Measurements from ENCODE around the gene TET3. TPM values are rescaled to one million over a fixed set of nuclear protein-coding genes. Genes with fewer than 3 reads are reported as not detected.

The TET3 gene
- total and polyA plus RNA-seq, 2 donors (not counting 3 experiments of a cell fraction or from before 2014, with no cell fraction given): 3.4 to 15.6 TPM

GRCh38 chr2:73998933-73999332 is 14.2 kb downstream of the TET3 start:
- no peak overlapping the region for H3K4me2 ChIP-seq (ENCODE audit: insufficient read depth, low read length)
- H2AFZ ChIP-seq (ENCODE audit: low read depth, low read length): no peak overlapping the region
- ChIA-PET CTCF (no interaction called here), POLR2A (no interaction called here)
- no peak overlapping the region for H3K4me3 ChIP-seq (replicated peaks in 1 of 3; ENCODE audit: insufficient read depth in 1 of 3, low read depth in 1 of 3, low read length in 3 of 3)
- BruUV-seq (replicated peaks): no TSS peak
- H3K79me2 ChIP-seq (ENCODE audit: control insufficient read depth, insufficient read depth, low read length): peaks cover 18% of the 10 kb centered on the region
- no peaks in the 10 kb centered on the region for H3K9me3 ChIP-seq (replicated peaks; ENCODE audit: control insufficient read depth, insufficient read depth, low read length)
- H3K27me3 ChIP-seq (ENCODE audit: control insufficient read depth in 2 of 2, insufficient read depth in 2 of 2, low read length in 2 of 2): no peaks in the 10 kb centered on the region
- H3K4me1 ChIP-seq (ENCODE audit: control insufficient read depth, extremely low read depth, insufficient read depth, low read length): peaks cover 9% of the 10 kb centered on the region
- intact Hi-C loops (cut with micrococcal nuclease) (no loop called here), dilution Hi-C loops (cut with MboI; ENCODE audit: extremely low pct_ligation_motif_present, low sequenced_read_pairs) (no loop called here)
- TF ChIP-seq GATA2 (IDR thresholded peaks at IDR 0.05; ENCODE audit: insufficient read depth, insufficient read length, low read depth, low read length): no peak
- FAIRE-seq (no peak), DNase-seq (ENCODE audit: low read depth, low spot score) (no peak)
- H4K20me1 ChIP-seq (replicated peaks; ENCODE audit: control insufficient read depth, extremely low read depth, insufficient read depth, low read length): peaks cover 2% of the 10 kb centered on the region
- no peak overlapping the region for H3K27ac ChIP-seq (ENCODE audit: insufficient read depth, low read depth, low read length)
- H3K36me3 ChIP-seq (ENCODE audit: control insufficient read depth in 2 of 2, extremely low read depth in 1 of 2, insufficient read depth in 2 of 2, low read length in 2 of 2): no peaks in the 10 kb centered on the region
- no peaks in the 10 kb centered on the region for H3K9me1 ChIP-seq (replicated peaks; ENCODE audit: control insufficient read depth, extremely low read depth, insufficient read depth, low read length)
- no peak overlapping the region for H3K9ac ChIP-seq (replicated peaks; ENCODE audit: extremely low read depth, insufficient read depth, low read length)

DNA sequence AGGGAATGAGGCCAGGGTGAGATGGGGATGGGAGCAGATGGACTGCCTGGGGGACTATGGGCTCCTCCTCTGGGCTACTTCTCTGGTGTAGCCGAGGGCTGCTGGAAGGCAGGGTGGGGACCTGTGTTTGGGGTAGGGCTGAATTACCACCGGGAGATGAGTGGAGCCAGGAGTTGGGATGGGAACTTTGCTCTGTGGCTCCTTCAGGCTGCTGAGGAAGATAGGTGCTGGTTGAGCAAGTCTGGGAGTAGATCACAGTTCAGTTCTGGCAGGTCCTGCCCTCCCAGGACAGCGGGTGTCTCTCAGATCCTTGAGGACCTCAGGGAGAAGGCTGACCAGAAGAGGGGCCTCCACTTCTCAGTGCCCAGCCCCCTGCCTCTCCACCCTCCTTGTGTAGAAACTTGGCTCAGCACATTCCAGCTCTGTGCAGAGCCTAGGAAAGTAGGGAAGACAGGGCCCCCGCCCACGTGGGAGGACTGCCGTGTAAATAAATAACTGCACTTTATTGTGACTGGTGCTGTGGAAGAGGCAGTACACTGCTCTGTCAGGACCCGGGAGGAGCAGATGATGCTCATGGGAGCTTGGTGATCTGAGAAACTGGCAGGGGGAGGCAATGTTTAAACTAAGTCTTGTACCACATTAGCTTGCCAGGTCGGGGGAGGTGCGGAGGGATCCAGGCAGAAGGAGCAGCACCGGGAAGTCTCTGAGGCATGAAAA is 15.3 kb downstream of the TET3 start:
- no peaks in the 10 kb centered on the region for H4K20me1 ChIP-seq (replicated peaks; ENCODE audit: control insufficient read depth, extremely low read depth, insufficient read depth, low read length)
- no TSS peak for BruUV-seq (replicated peaks)
- H3K4me2 ChIP-seq (ENCODE audit: insufficient read depth, low read length): no peak overlapping the region
- H3K79me2 ChIP-seq (ENCODE audit: control insufficient read depth, insufficient read depth, low read length): peaks cover 17% of the 10 kb centered on the region
- no peak for FAIRE-seq
- intact Hi-C loops (cut with micrococcal nuclease): loop anchor here (5.0 kb wide), 1 partner anchor 107 kb away; no protein-coding TSS in a partner anchor
- ChIA-PET POLR2A (interaction anchor here (0.5 kb wide), 1 partner anchor 29 kb away, joined by 3 read pairs; no protein-coding TSS in a partner anchor), CTCF (interaction anchor here (1.4 to 3.1 kb wide), 2 partner anchors 12 to 147 kb away, joined by 3 to 15 read pairs; no protein-coding TSS in a partner anchor)
- no peak for DNase-seq (ENCODE audit: low read depth, low spot score)
- no peak overlapping the region for H3K9ac ChIP-seq (replicated peaks; ENCODE audit: extremely low read depth, insufficient read depth, low read length)
- no peaks in the 10 kb centered on the region for H3K27me3 ChIP-seq (ENCODE audit: control insufficient read depth in 2 of 2, insufficient read depth in 2 of 2, low read length in 2 of 2)
- no peaks in the 10 kb centered on the region for H3K9me3 ChIP-seq (replicated peaks; ENCODE audit: control insufficient read depth, insufficient read depth, low read length)
- no peaks in the 10 kb centered on the region for H3K9me1 ChIP-seq (replicated peaks; ENCODE audit: control insufficient read depth, extremely low read depth, insufficient read depth, low read length)
- H3K27ac ChIP-seq (ENCODE audit: insufficient read depth, low read depth, low read length): no peak overlapping the region
- dilution Hi-C loops (cut with MboI; ENCODE audit: extremely low pct_ligation_motif_present, low sequenced_read_pairs): no loop called here
- no peaks in the 10 kb centered on the region for H3K36me3 ChIP-seq (ENCODE audit: control insufficient read depth in 2 of 2, extremely low read depth in 1 of 2, insufficient read depth in 2 of 2, low read length in 2 of 2)
- TF ChIP-seq JUN (IDR thresholded peaks at IDR 0.05; ENCODE audit: borderline replicate concordance, insufficient read depth, insufficient read length, low read depth): no peak
- no peak for TF ChIP-seq EZH2 (IDR thresholded peaks at IDR 0.05; ENCODE audit: borderline replicate concordance, low read depth, low read length, severe bottlenecking)
- no peak for TF ChIP-seq POLR2AphosphoS5 (IDR thresholded peaks at IDR 0.05; ENCODE audit: insufficient read depth, low read depth, low read length)
- no peak for TF ChIP-seq FOS (IDR thresholded peaks at IDR 0.05; ENCODE audit: borderline replicate concordance, insufficient read depth, low read length)
- no peak for TF ChIP-seq MYC (IDR thresholded peaks at IDR 0.05; ENCODE audit: low read depth, low read length)
- no peak for TF ChIP-seq GATA2 (IDR thresholded peaks at IDR 0.05; ENCODE audit: insufficient read depth, insufficient read length, low read depth, low read length)
- no peak for TF ChIP-seq CTCF (IDR thresholded peaks at IDR 0.05; ENCODE audit: extremely low read depth in 1 of 2, insufficient read depth in 1 of 2, low read depth in 1 of 2, low read length in 2 of 2)
- TF ChIP-seq POLR2A (IDR thresholded peaks at IDR 0.05; ENCODE audit: low read depth, low read length): no peak
- no peak overlapping the region for H3K4me3 ChIP-seq (replicated peaks in 1 of 3; ENCODE audit: insufficient read depth in 1 of 3, low read depth in 1 of 3, low read length in 3 of 3)
- H2AFZ ChIP-seq (ENCODE audit: low read depth, low read length): no peak overlapping the region
- peaks cover 9% of the 10 kb centered on the region for H3K4me1 ChIP-seq (ENCODE audit: control insufficient read depth, extremely low read depth, insufficient read depth, low read length)

All from endothelial cell of umbilical vein (primary cell).